BLaER1 treated with 17β-estradiol and CSF1 and Interleukin-3, amounts not matched to agents 10 nM and 100 nM (cell line): ENCODE results near the gene CERS5.

ENCODE experiments used
- H3K27ac ChIP-seq, 11 experiments: shearing (Covaris generic); formaldehyde crosslinking; 2 replicates each; pipeline ENCODE4 v1.8.1; 2022
- H3K27me3 ChIP-seq, 11 experiments: shearing (Covaris generic); formaldehyde crosslinking; 2 replicates each; pipeline ENCODE4 v1.8.1; 2022
- H3K36me3 ChIP-seq, 11 experiments: shearing (Covaris generic); formaldehyde crosslinking; 2 replicates each; pipeline ENCODE4 v1.8.1; 2022
- H3K4me1 ChIP-seq, 10 experiments: shearing (Covaris generic); formaldehyde crosslinking; 2 replicates each; pipeline ENCODE4 v1.8.1; 2022
- H3K4me2 ChIP-seq, 11 experiments: shearing (Covaris generic); formaldehyde crosslinking; 2 replicates each; pipeline ENCODE4 v1.8.1; 2022
- H3K4me3 ChIP-seq, 10 experiments: shearing (Covaris generic); formaldehyde crosslinking; 2 replicates each; pipeline ENCODE4 v1.8.1; 2022
- H3K9ac ChIP-seq, 11 experiments: shearing (Covaris generic); formaldehyde crosslinking; 2 replicates each; pipeline ENCODE4 v1.8.1; 2022
- H3K9me3 ChIP-seq, 11 experiments: shearing (Covaris generic); formaldehyde crosslinking; replicated peaks in 1 of 11; 2 replicates each; pipeline ENCODE4 v1.8.1; 2022
- H4K20me1 ChIP-seq, 11 experiments: shearing (Covaris generic); formaldehyde crosslinking; 2 replicates each; pipeline ENCODE4 v1.8.1; 2022
- Cebpa-rat ChIP-seq, 11 experiments: shearing (Covaris generic); IDR thresholded peaks; 2 replicates each; pipeline ENCODE4 v1.8.1; 2022

Gene CERS5

DNA sequence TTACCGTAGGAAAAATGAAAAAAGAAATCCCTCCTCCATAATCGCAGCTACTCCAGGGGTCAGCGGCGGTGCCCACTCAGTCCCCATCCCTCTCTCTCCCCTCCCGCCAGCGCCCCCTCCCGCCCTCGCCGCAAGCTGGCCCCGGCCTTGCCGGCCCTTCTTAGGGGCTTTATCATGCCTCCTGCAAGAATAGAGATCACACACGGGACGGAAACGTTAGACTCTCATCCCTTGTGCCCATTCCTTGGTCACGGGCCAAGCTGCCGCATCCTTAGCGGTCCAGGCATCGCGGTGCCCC lies 55.8 kb downstream of the CERS5 start:
- Histone ChIP-seq H3K36me3 (peaks cover 8 to 28% (median 16%) of the 10 kb centered on the region in 11 experiments; a peak in 21 of 22 replicates), H3K27ac (peak overlapping the region; percentile 53 to 83 (median 77); a peak in 20 of 22 replicates), H3K4me3 (peak overlapping the region; percentile 37 to 91 (median 54)), H4K20me1 (peaks cover 16 to 46% (median 28%) of the 10 kb centered on the region in 11 experiments; a peak in 15 of 22 replicates), H3K27me3 (no peaks in the 10 kb centered on the region), H3K4me2 (peak overlapping the region; percentile 75 to 100 (median 92)), H3K9ac (peak overlapping the region; percentile 58 to 75 (median 69); a peak in 20 of 22 replicates), H3K4me1 (peaks cover 57 to 66% (median 60%) of the 10 kb centered on the region in 10 experiments), H3K9me3 (no peaks in the 10 kb centered on the region)
- no peak for TF ChIP-seq Cebpa-rat (IDR thresholded peaks at IDR 0.05)

DNA sequence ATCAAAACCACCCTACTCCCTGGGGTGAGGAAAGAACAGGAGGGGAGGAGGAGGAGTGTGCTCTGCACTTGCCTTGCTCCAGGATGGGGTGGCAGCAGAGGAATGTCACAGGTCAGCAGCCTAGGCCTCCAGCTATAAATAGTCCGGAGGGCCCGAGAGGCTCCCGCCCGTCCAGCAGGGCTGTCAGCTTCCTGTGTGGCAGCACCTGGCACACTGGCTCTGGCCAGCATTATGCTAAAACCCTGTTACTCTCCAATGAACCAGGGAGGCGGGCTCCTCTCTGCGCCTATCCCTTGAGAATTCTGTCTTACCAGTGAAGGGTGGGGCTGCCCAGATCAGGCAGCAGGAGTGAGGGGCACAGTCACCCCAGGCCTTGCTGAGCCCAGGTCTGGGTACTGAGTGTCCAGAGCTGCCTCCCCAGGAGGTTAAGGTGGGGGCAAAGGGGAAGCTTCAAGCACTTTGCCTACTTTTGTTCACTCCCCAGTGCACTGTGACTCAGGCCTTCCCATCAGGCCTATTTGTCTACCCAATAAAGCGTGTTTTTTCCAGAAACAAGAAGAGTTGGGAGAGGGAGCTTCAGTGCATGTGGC lies 56.3 kb downstream of the CERS5 start:
- H3K4me3 ChIP-seq, result peak overlapping the region; percentile 37 to 91 (median 54)
- H3K9ac ChIP-seq, result peak overlapping the region; percentile 58 to 75 (median 69)
- peak overlapping the region; percentile 75 to 100 (median 92) for H3K4me2 ChIP-seq

DNA sequence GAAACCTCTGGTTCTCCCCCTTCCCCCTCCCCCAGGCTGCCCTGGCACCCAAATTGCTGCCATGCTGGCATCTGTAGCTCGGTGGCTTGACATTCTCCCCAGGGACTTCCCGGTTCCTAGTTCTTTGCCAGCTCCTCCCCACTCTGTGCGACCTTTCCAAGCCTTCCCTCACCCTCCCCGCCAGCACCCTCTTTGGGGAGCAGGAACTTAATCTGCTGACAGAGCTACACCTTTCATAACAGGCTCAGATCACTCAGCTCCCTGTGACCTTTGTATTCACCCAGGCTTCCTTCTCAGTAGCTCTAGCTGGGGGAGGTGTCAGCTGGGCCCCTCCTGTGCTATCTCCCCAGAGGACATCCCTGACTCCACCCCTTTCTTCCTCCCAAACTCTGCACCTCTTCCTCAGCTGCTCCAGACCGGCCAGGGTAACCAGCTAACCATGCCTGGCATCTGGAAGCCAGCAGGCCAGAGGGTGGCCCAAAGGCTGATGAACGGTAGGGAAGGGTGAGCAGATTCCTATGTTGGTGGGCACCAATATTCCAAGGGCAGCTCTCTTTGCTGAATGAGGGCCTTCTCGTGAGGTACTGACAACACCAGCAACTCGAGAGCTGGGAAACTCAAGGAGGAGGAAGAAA lies 56.9 kb downstream of the CERS5 start:
- TF ChIP-seq Cebpa-rat (IDR thresholded peaks at IDR 0.05), result no peak
- H3K27me3 ChIP-seq, result no peaks in the 10 kb centered on the region
- peaks cover 57 to 66% (median 60%) of the 10 kb centered on the region in 10 experiments for H3K4me1 ChIP-seq
- peak overlapping the region; percentile 75 to 100 (median 92) for H3K4me2 ChIP-seq
- H3K9ac ChIP-seq, result peak overlapping the region; percentile 58 to 75 (median 69)
- peak overlapping the region; percentile 37 to 91 (median 54) for H3K4me3 ChIP-seq
- peaks cover 9 to 35% (median 17%) of the 10 kb centered on the region in 11 experiments; a peak in 13 of 22 replicates for H4K20me1 ChIP-seq
- H3K36me3 ChIP-seq, result peaks cover 0 to 17% (median 6%) of the 10 kb centered on the region in 11 experiments; a peak in 10 of 22 replicates
- peak overlapping the region; percentile 53 to 83 (median 77) for H3K27ac ChIP-seq
- H3K9me3 ChIP-seq, result no peaks in the 10 kb centered on the region

More for the DNA sequence above, 56.3 kb downstream of the CERS5 start:
- peak overlapping the region; percentile 53 to 83 (median 77) for H3K27ac ChIP-seq
- no peaks in the 10 kb centered on the region for H3K9me3 ChIP-seq
- TF ChIP-seq Cebpa-rat (IDR thresholded peaks at IDR 0.05), result no peak
- no peaks in the 10 kb centered on the region for H3K27me3 ChIP-seq
- peaks cover 13 to 41% (median 23%) of the 10 kb centered on the region in 11 experiments; a peak in 13 of 22 replicates for H4K20me1 ChIP-seq
- H3K4me1 ChIP-seq, result peaks cover 57 to 66% (median 60%) of the 10 kb centered on the region in 10 experiments
- peaks cover 5 to 23% (median 11%) of the 10 kb centered on the region in 11 experiments; a peak in 20 of 22 replicates for H3K36me3 ChIP-seq

DNA sequence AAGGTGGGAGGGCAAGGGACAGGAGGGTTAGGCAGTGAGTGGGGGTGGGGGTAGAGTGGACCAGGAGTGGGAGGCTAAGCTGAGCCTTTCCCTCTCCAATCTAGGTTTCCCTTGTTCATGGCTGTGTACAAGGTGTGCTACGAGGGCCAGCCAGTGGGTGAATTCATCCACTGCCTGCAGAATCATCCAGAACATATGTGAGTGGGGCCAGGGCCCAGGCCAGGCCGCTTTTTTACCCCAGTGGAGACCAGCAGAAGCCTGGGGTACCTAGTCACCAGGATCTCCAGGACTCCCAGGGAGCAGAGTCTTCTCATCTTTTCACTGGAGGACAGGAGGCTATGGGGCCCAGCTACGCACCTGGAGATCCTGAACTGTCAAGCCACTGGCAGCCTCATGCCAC lies 57.9 kb downstream of the CERS5 start:
- Histone ChIP-seq H3K4me1 (peaks cover 56 to 65% (median 57%) of the 10 kb centered on the region in 10 experiments), H3K27me3 (no peaks in the 10 kb centered on the region), H4K20me1 (peaks cover 4 to 26% (median 12%) of the 10 kb centered on the region in 11 experiments; a peak in 12 of 22 replicates), H3K9ac (peak overlapping the region; percentile 58 to 75 (median 69)), H3K27ac (peak overlapping the region; percentile 53 to 83 (median 77)), H3K4me3 (peak overlapping the region in 9 of 10 experiments; percentile 40 to 91 (median 56); a peak in 15 of 20 replicates), H3K4me2 (peak overlapping the region; percentile 75 to 100 (median 92)), H3K36me3 (peaks cover 0 to 8% (median 0%) of the 10 kb centered on the region in 11 experiments; a peak in 3 of 22 replicates), H3K9me3 (no peaks in the 10 kb centered on the region)
- no peak for TF ChIP-seq Cebpa-rat (IDR thresholded peaks at IDR 0.05)

DNA sequence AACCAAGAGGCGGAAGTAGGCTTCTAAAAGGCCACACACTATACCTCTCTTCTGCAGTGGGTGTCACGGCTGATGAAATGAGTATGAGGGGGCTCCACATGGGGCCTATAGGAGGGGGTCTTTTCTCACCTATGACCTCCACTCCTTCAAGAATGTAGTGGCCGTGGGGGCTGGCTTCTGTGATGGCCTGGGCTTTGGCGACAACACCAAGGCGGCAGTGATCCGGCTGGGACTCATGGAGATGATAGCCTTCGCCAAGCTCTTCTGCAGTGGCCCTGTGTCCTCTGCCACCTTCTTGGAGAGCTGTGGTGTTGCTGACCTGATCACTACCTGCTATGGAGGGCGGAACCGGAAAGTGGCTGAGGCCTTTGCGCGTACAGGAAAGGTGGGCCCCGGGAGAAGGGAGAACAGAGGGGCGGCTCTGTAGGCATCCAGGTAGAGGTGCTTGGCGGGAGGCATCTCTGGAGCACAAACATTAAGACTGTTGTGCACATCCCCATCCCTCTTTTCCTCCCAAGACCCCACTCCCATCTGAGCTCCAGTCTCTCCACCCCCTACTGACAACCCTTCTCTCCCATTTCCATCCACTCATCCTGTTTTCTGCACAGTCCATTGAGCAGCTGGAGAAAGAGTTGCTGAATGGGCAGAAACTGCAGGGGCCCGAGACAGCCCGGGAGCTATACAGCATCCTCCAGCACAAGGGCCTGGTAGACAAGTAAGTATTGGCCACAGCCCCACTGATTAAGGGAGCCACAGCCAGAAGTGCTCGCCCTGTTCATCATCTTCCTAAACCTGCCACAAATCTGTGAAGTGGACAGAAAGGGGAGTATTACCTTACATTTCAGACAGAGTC lies 59.5 kb downstream of the CERS5 start:
- no peak overlapping the region for H3K9ac ChIP-seq

DNA sequence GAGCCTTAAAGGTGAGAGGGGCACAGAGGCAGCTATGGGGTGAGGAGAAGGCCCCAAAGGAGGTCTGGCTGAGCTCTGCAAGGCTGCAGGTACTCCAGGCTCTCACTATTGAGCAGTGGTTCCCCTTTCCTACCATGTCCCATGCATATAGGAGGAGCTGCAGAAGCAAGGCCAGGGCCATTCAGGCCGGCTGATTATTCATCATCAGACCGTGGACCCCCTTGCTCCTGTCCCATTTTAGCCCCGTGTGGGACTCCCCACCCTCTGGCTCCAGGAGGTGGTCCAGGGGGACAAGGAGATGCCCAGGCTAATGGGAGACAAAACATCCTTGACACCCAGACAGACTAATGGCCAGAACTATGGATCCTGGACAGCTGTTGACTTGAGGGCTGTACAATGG lies 60.3 kb downstream of the CERS5 start:
- no peaks in the 10 kb centered on the region for H3K9me3 ChIP-seq
- TF ChIP-seq Cebpa-rat (IDR thresholded peaks at IDR 0.05), result no peak

More for the DNA sequence above, 59.5 kb downstream of the CERS5 start:
- peaks cover 0 to 10% (median under 1%) of the 10 kb centered on the region in 11 experiments; a peak in 5 of 22 replicates for H4K20me1 ChIP-seq
- no peak for TF ChIP-seq Cebpa-rat (IDR thresholded peaks at IDR 0.05)
- no peaks in the 10 kb centered on the region for H3K27me3 ChIP-seq
- H3K9me3 ChIP-seq, result no peaks in the 10 kb centered on the region
- peak overlapping the region; percentile 42 to 100 (median 89); a peak in 19 of 22 replicates for H3K4me2 ChIP-seq
- peaks cover 53 to 67% (median 58%) of the 10 kb centered on the region in 10 experiments for H3K4me1 ChIP-seq
- no peak overlapping the region for H3K4me3 ChIP-seq
- H3K27ac ChIP-seq, result peak overlapping the region in 2 of 11 experiments; percentile 66 to 83; a peak in 2 of 22 replicates
- H3K36me3 ChIP-seq, result peaks cover 0 to 2% (median 0%) of the 10 kb centered on the region in 11 experiments; a peak in 3 of 22 replicates

DNA sequence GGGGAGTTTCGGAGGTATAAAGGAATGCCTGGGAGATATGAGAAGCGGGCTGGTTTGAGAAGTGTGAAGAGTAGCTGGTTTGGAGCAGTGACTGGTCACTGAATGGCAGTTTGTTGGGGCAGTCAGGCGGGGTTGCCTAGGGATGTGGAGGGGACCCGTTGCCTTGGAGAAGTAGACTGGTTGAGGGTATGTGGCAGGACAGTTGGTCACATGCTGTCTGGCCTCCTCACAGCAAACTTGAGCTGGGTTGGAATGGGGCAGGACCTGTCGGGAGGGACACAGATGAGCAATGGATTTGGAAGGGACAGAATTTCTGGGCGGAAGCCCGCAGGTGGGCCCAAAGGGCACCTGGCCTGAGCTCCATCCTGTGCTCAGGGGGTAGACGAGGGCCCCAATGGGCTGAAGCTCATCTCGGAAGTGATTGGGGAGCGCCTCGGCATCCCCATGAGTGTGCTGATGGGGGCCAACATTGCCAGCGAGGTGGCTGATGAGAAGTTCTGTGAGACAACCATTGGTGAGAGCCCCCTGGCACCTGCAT lies 61.2 kb downstream of the CERS5 start:
- TF ChIP-seq Cebpa-rat (IDR thresholded peaks at IDR 0.05), result no peak
- peaks cover 0 to 9% (median 0%) of the 10 kb centered on the region in 11 experiments; a peak in 4 of 22 replicates for H4K20me1 ChIP-seq
- no peak overlapping the region for H3K4me2 ChIP-seq
- H3K36me3 ChIP-seq, result peaks cover 0 to 18% (median 12%) of the 10 kb centered on the region in 11 experiments; a peak in 13 of 22 replicates
- H3K27ac ChIP-seq, result no peak overlapping the region
- H3K9ac ChIP-seq, result no peak overlapping the region
- H3K4me1 ChIP-seq, result peaks cover 51 to 67% (median 60%) of the 10 kb centered on the region in 10 experiments
- H3K9me3 ChIP-seq, result no peaks in the 10 kb centered on the region
- H3K4me3 ChIP-seq, result no peak overlapping the region
- no peaks in the 10 kb centered on the region for H3K27me3 ChIP-seq

More for the DNA sequence above, 60.3 kb downstream of the CERS5 start:
- H3K27me3 ChIP-seq, result no peaks in the 10 kb centered on the region
- no peak overlapping the region for H3K4me3 ChIP-seq
- no peak overlapping the region for H3K9ac ChIP-seq
- peaks cover 55 to 73% (median 65%) of the 10 kb centered on the region in 10 experiments for H3K4me1 ChIP-seq
- H4K20me1 ChIP-seq, result peaks cover 0 to 10% (median 0%) of the 10 kb centered on the region in 11 experiments; a peak in 4 of 22 replicates
- no peak overlapping the region for H3K27ac ChIP-seq
- peak overlapping the region in 3 of 11 experiments; percentile 75 to 93 (median 89); a peak in 2 of 22 replicates for H3K4me2 ChIP-seq
- H3K36me3 ChIP-seq, result peaks cover 0 to 9% (median 6%) of the 10 kb centered on the region in 11 experiments; a peak in 10 of 22 replicates
